A673 (cell line): ENCODE measurements around the gene ME1. TPM values are rescaled to one million over a fixed set of nuclear protein-coding genes. Genes with fewer than 3 reads are reported as not detected.

ENCODE experiments used
- BruUV-seq: library from RNA; stranded (reverse); fragments of 400-500 nt; replicated peaks from 2 replicates; lab custom pipeline; 2021; lab: Mats Ljungman, UMichigan
- CTCF ChIA-PET: fragments of 300-600 bp; sonication (Branson Sonifier 250); formaldehyde crosslinking; loops from one replicate; lab custom pipeline; 2022; ENCODE audit warnings: antibody characterized with exemption; lab: Charles Lee
- POLR2A ChIA-PET: fragments of 300-600 bp; sonication (Branson Sonifier 250); formaldehyde crosslinking; loops from one replicate; lab custom pipeline; 2022; ENCODE audit warnings: antibody characterized with exemption; ENCODE audit not compliant: low non-redundant PET; lab: Charles Lee
- DNase-seq: peaks from one replicate; pipeline ENCODE4 v3.0.0-alpha.2; 2015; ENCODE audit warnings: low spot score
- H3K27ac ChIP-seq: fragments of 200-600 bp; sonication (generic); 2 replicates; pipeline ENCODE4 v1.5.1; 2016; ENCODE audit warnings: mixed run types, low read depth, mild to moderate bottlenecking, mixed read lengths, antibody characterized with exemption, low read length; ENCODE audit not compliant: poor library complexity, severe bottlenecking
- H3K27me3 ChIP-seq: fragments of 200-600 bp; sonication (generic); replicated peaks from 2 replicates; pipeline ENCODE4 v1.6.1; 2017; ENCODE audit warnings: mixed run types, low read depth, mild to moderate bottlenecking, mixed read lengths, antibody characterized with exemption, low read length; ENCODE audit not compliant: insufficient read depth, poor library complexity
- H3K36me3 ChIP-seq: fragments of 200-600 bp; sonication (generic); 2 replicates; pipeline ENCODE4 v1.6.1; 2016; ENCODE audit warnings: mixed run types, mild to moderate bottlenecking, mixed read lengths, antibody characterized with exemption, low read length; ENCODE audit not compliant: insufficient read depth, poor library complexity, severe bottlenecking
- H3K4me1 ChIP-seq: fragments of 200-600 bp; sonication (generic); 2 replicates; pipeline ENCODE4 v1.6.1; 2017; ENCODE audit warnings: mixed run types, mild to moderate bottlenecking, mixed read lengths, antibody characterized with exemption, low read length; ENCODE audit not compliant: insufficient read depth, poor library complexity, severe bottlenecking
- H3K4me3 ChIP-seq: fragments of 200-600 bp; sonication (generic); 2 replicates; pipeline ENCODE4 v1.5.1; 2016; ENCODE audit warnings: low read depth, mixed run types, mild to moderate bottlenecking, mixed read lengths, low read length; ENCODE audit not compliant: poor library complexity, severe bottlenecking
- H3K9me3 ChIP-seq: fragments of 200-600 bp; sonication (generic); 2 replicates; pipeline ENCODE4 v1.6.1; 2016; ENCODE audit warnings: mixed run types, low read depth, mild to moderate bottlenecking, mixed read lengths, antibody characterized with exemption, low read length; ENCODE audit not compliant: poor library complexity, severe bottlenecking
- CTCF ChIP-seq: fragments of 300-800, 200-600 bp; sonication (generic); conservative IDR thresholded peaks from 2 replicates; pipeline ENCODE4 v1.5.1; 2017; ENCODE audit warnings: low read depth, mild to moderate bottlenecking, antibody characterized with exemption, low read length, moderate library complexity, mixed read lengths
- EZH2 ChIP-seq: fragments of 200-600 bp; sonication (generic); IDR thresholded peaks from 2 replicates; pipeline ENCODE4 v1.6.1; 2017; ENCODE audit warnings: borderline replicate concordance, low read depth, mild to moderate bottlenecking, mixed read lengths, antibody characterized with exemption, low read length; ENCODE audit not compliant: poor library complexity, severe bottlenecking
- intact Hi-C: fragments of 100-400 bp; cut with micrococcal nuclease; formaldehyde crosslinking; loops from one replicate; pipeline ENCODE4 v1.10.0; 2022; ENCODE audit not compliant: unreplicated experiment
- total RNA-seq: library from RNA; stranded (reverse); gene quantifications from 2 replicates; pipeline ENCODE4 v1.2.3, GENCODE V29; 2021

The ME1 gene
- total RNA-seq, 1 experiment from 2014 or later = 78.8 TPM

- no TSS peak for BruUV-seq
- H3K4me3 ChIP-seq = no peak overlapping the region
- no peak overlapping the region for H3K27ac ChIP-seq
- intact Hi-C loops = no loop called here
- no peaks in the 10 kb centered on the region for H3K36me3 ChIP-seq
- no peak for DNase-seq
- POLR2A ChIA-PET = no interaction called here
- TF ChIP-seq CTCF = no peak
- TF ChIP-seq EZH2 = no peak
- no peaks in the 10 kb centered on the region for H3K27me3 ChIP-seq
- CTCF ChIA-PET = no interaction called here
- no peaks in the 10 kb centered on the region for H3K9me3 ChIP-seq
- peaks cover 7% of the 10 kb centered on the region for H3K4me1 ChIP-seq
These were observed 157.3 kb downstream of the ME1 start for GRCh38 chr6:83273596-83273995.

GRCh38 chr6:83270971-83271719 lies 159.7 kb downstream of the ME1 start:
- intact Hi-C loops = no loop called here
- no peaks in the 10 kb centered on the region for H3K27me3 ChIP-seq
- CTCF ChIA-PET = no interaction called here
- no peak overlapping the region for H3K4me3 ChIP-seq
- no peaks in the 10 kb centered on the region for H3K9me3 ChIP-seq
- POLR2A ChIA-PET = no interaction called here
- TF ChIP-seq EZH2 = no peak
- no peak for TF ChIP-seq CTCF
- no TSS peak for BruUV-seq
- peaks cover 7% of the 10 kb centered on the region for H3K4me1 ChIP-seq
- no peak for DNase-seq
- no peaks in the 10 kb centered on the region for H3K36me3 ChIP-seq
- no peak overlapping the region for H3K27ac ChIP-seq

- no peak for DNase-seq
- no TSS peak for BruUV-seq
- H3K4me1 ChIP-seq = peaks cover 2% of the 10 kb centered on the region
- intact Hi-C loops = no loop called here
- ChIA-PET CTCF (no interaction called here), POLR2A (no interaction called here)
- TF ChIP-seq EZH2 = no peak
- no peak for TF ChIP-seq CTCF
- H3K4me3 ChIP-seq = no peak overlapping the region
- no peaks in the 10 kb centered on the region for H3K36me3 ChIP-seq
- H3K27ac ChIP-seq = no peak overlapping the region
- no peaks in the 10 kb centered on the region for H3K9me3 ChIP-seq
- H3K27me3 ChIP-seq = no peaks in the 10 kb centered on the region
These were observed 165.5 kb downstream of the ME1 start for GRCh38 chr6:83265384-83265783.
